ENCODE measurements around the gene TERT. TPM values are rescaled to one million over a fixed set of nuclear protein-coding genes. Genes with fewer than 3 reads are reported as not detected.
"Not testable (repeated sequence)": the region's sequence is repeated elsewhere in the genome, so short reads cannot be mapped to it uniquely, and the experiment has no call there.

TERT gene
- total RNA-seq, 1 donor from 2014 or later, result 0.20 TPM

- not testable (repeated sequence) for H3K4me3 Mint-ChIP-seq; DNase-seq (ENCODE audit: low spot score in 2 of 2, unreplicated experiment in 2 of 2); H3K27me3 Mint-ChIP-seq (ENCODE audit: low read depth); H3K4me1 Mint-ChIP-seq
- H3K27ac Mint-ChIP-seq, result peak overlapping the region; percentile 90
- peaks cover 58% of the 10 kb centered on the region for H3K36me3 Mint-ChIP-seq
- peaks cover 23% of the 10 kb centered on the region for H3K9me3 Mint-ChIP-seq
Measured at GRCh38 chr5:1326532-1326875, 31.6 kb upstream of the TERT start.

- H3K4me3 Mint-ChIP-seq, result no peak overlapping the region
- peak in 1 of 2 experiments; percentile 27 for DNase-seq (ENCODE audit: low spot score in 2 of 2, unreplicated experiment in 2 of 2)
Measured at GRCh38 chr5:1325870-1326531, 31.1 kb upstream of the TERT start.

GRCh38 chr5:1325191-1325741 lies 30.4 kb upstream of the TERT start:
- Mint-ChIP-seq H3K36me3 (peaks cover 55% of the 10 kb centered on the region), H3K27ac (no peak overlapping the region)
- no peak for TF ChIP-seq CTCF (IDR thresholded peaks at IDR 0.05; ENCODE audit: unreplicated experiment)

More at GRCh38 chr5:1325870-1326531, 31.1 kb upstream of the TERT start:
- no peak for TF ChIP-seq CTCF (IDR thresholded peaks at IDR 0.05; ENCODE audit: unreplicated experiment)
- Mint-ChIP-seq H3K27ac (peak overlapping the region; percentile 1), H3K4me1 (no peaks in the 10 kb centered on the region), H3K9me3 (peaks cover 23% of the 10 kb centered on the region), H3K36me3 (peaks cover 58% of the 10 kb centered on the region), H3K27me3 (ENCODE audit: low read depth) (no peaks in the 10 kb centered on the region)

GRCh38 chr5:1324719-1325190 lies 29.9 kb upstream of the TERT start:
- H3K9me3 Mint-ChIP-seq, result peaks cover 23% of the 10 kb centered on the region
- H3K36me3 Mint-ChIP-seq, result peaks cover 54% of the 10 kb centered on the region

More at GRCh38 chr5:1325191-1325741, 30.4 kb upstream of the TERT start:
- DNase-seq (ENCODE audit: low spot score in 2 of 2, unreplicated experiment in 2 of 2), result peak in 1 of 2 experiments; percentile 26
- H3K27me3 Mint-ChIP-seq (ENCODE audit: low read depth), result no peaks in the 10 kb centered on the region
- H3K4me3 Mint-ChIP-seq, result no peak overlapping the region
- no peaks in the 10 kb centered on the region for H3K4me1 Mint-ChIP-seq
- peaks cover 23% of the 10 kb centered on the region for H3K9me3 Mint-ChIP-seq

GRCh38 chr5:1324301-1324700 lies 29.4 kb upstream of the TERT start:
- no peak for DNase-seq (ENCODE audit: low spot score in 2 of 2, unreplicated experiment in 2 of 2)
- TF ChIP-seq CTCF (IDR thresholded peaks at IDR 0.05; ENCODE audit: unreplicated experiment), result no peak
- Mint-ChIP-seq H3K36me3 (peaks cover 54% of the 10 kb centered on the region), H3K4me3 (no peak overlapping the region), H3K9me3 (peaks cover 23% of the 10 kb centered on the region), H3K4me1 (no peaks in the 10 kb centered on the region), H3K27ac (no peak overlapping the region), H3K27me3 (ENCODE audit: low read depth) (no peaks in the 10 kb centered on the region)

More at GRCh38 chr5:1324719-1325190, 29.9 kb upstream of the TERT start:
- DNase-seq (ENCODE audit: low spot score in 2 of 2, unreplicated experiment in 2 of 2), result no peak
- Mint-ChIP-seq H3K4me1 (no peaks in the 10 kb centered on the region), H3K27me3 (ENCODE audit: low read depth) (no peaks in the 10 kb centered on the region), H3K27ac (no peak overlapping the region), H3K4me3 (no peak overlapping the region)
- TF ChIP-seq CTCF (IDR thresholded peaks at IDR 0.05; ENCODE audit: unreplicated experiment), result no peak

- no peak for TF ChIP-seq CTCF (IDR thresholded peaks at IDR 0.05; ENCODE audit: unreplicated experiment)
- no peaks in the 10 kb centered on the region for H3K4me1 Mint-ChIP-seq
- H3K9me3 Mint-ChIP-seq, result peaks cover 21% of the 10 kb centered on the region
- H3K27ac Mint-ChIP-seq, result no peak overlapping the region
- peaks cover 51% of the 10 kb centered on the region for H3K36me3 Mint-ChIP-seq
- DNase-seq (ENCODE audit: low spot score in 2 of 2, unreplicated experiment in 2 of 2), result no peak
- H3K4me3 Mint-ChIP-seq, result no peak overlapping the region
- H3K27me3 Mint-ChIP-seq (ENCODE audit: low read depth), result no peaks in the 10 kb centered on the region
Measured at GRCh38 chr5:1323803-1324173, 28.9 kb upstream of the TERT start.

Measured in mesothelial cell of epicardium (in vitro differentiated cells).